Activated T-cell treated with anti-CD3 and anti-CD28 coated beads, Interleukin-2, amount 50 U/mL, for 4 hours (primary cell): ENCODE data around the gene ZNRF3. TPM values are rescaled to one million over a fixed set of nuclear protein-coding genes. Genes with fewer than 3 reads are reported as not detected.

Experiments
- ATAC-seq, 2 donors: fragments of 200-7000 bp; cut with Tn5 transposase; one replicate each; pipeline ENCODE4 v1.10.0; 2021
- DNase-seq: peaks from one replicate; pipeline ENCODE4 v3.0.0-alpha.2; 2020
- H3K27me3 Mint-ChIP-seq: one replicate; pipeline ENCODE4 v1.8.0; 2021; ENCODE audit warnings: low read depth, mixed read lengths
- H3K36me3 Mint-ChIP-seq: one replicate; pipeline ENCODE4 v1.8.0; 2022; ENCODE audit warnings: mixed read lengths; ENCODE audit not compliant: insufficient read depth
- H3K4me1 Mint-ChIP-seq: one replicate; pipeline ENCODE4 v1.8.0; 2021; ENCODE audit warnings: low read depth, mixed read lengths
- H3K4me3 Mint-ChIP-seq: one replicate; pipeline ENCODE4 v1.8.0; 2021; ENCODE audit warnings: mild to moderate bottlenecking, moderate library complexity, mixed read lengths
- H3K9me3 Mint-ChIP-seq: one replicate; pipeline ENCODE4 v1.8.0; 2021; ENCODE audit warnings: mixed read lengths
- total RNA-seq, 3 donors: library from RNA; stranded (reverse); gene quantifications; one replicate each; pipeline ENCODE4 v1.2.1, GENCODE V29; 2021

ZNRF3 gene
- total RNA-seq, 3 donors from 2014 or later = 3.3 to 4.9 (median 3.8) TPM

- no peaks in the 10 kb centered on the region for H3K27me3 Mint-ChIP-seq
- H3K9me3 Mint-ChIP-seq = no peaks in the 10 kb centered on the region
- DNase-seq (no peak), ATAC-seq (no peak)
- no peaks in the 10 kb centered on the region for H3K36me3 Mint-ChIP-seq
- no peak overlapping the region for H3K4me3 Mint-ChIP-seq
- peaks cover 5% of the 10 kb centered on the region for H3K4me1 Mint-ChIP-seq
Measured at GRCh38 chr22:28892175-28892731, 8.9 kb downstream of the ZNRF3 start.

GRCh38 chr22:28893810-28894209, 10.4 kb downstream of the ZNRF3 start:
- peaks cover 9% of the 10 kb centered on the region for H3K4me1 Mint-ChIP-seq
- H3K27me3 Mint-ChIP-seq = peaks cover 2% of the 10 kb centered on the region
- H3K36me3 Mint-ChIP-seq = no peaks in the 10 kb centered on the region
- H3K4me3 Mint-ChIP-seq = no peak overlapping the region
- ATAC-seq = no peak
- no peaks in the 10 kb centered on the region for H3K9me3 Mint-ChIP-seq
- no peak for DNase-seq

- H3K4me3 Mint-ChIP-seq = no peak overlapping the region
- H3K9me3 Mint-ChIP-seq = no peaks in the 10 kb centered on the region
- H3K4me1 Mint-ChIP-seq = peaks cover 15% of the 10 kb centered on the region
- H3K27me3 Mint-ChIP-seq = peaks cover 2% of the 10 kb centered on the region
- DNase-seq (no peak), ATAC-seq (no peak)
- H3K36me3 Mint-ChIP-seq = no peaks in the 10 kb centered on the region
Measured at GRCh38 chr22:28894334-28894733, 11.0 kb downstream of the ZNRF3 start.

GRCh38 chr22:28894807-28895206, 11.4 kb downstream of the ZNRF3 start:
- Mint-ChIP-seq H3K27me3 (peaks cover 2% of the 10 kb centered on the region), H3K4me1 (peaks cover 18% of the 10 kb centered on the region), H3K36me3 (no peaks in the 10 kb centered on the region), H3K9me3 (no peaks in the 10 kb centered on the region), H3K4me3 (no peak overlapping the region)
- ATAC-seq (no peak), DNase-seq (no peak)

GRCh38 chr22:28896611-28897010, 13.2 kb downstream of the ZNRF3 start:
- ATAC-seq (no peak), DNase-seq (no peak)
- H3K4me1 Mint-ChIP-seq = peaks cover 23% of the 10 kb centered on the region
- no peak overlapping the region for H3K4me3 Mint-ChIP-seq
- H3K36me3 Mint-ChIP-seq = no peaks in the 10 kb centered on the region
- peaks cover 6% of the 10 kb centered on the region for H3K27me3 Mint-ChIP-seq
- no peaks in the 10 kb centered on the region for H3K9me3 Mint-ChIP-seq

GRCh38 chr22:28898233-28898629, 14.9 kb downstream of the ZNRF3 start:
- H3K4me1 Mint-ChIP-seq = peaks cover 22% of the 10 kb centered on the region
- no peak overlapping the region for H3K4me3 Mint-ChIP-seq
- no peak for ATAC-seq
- H3K36me3 Mint-ChIP-seq = no peaks in the 10 kb centered on the region
- H3K27me3 Mint-ChIP-seq = peaks cover 6% of the 10 kb centered on the region
- no peak for DNase-seq
- no peaks in the 10 kb centered on the region for H3K9me3 Mint-ChIP-seq

- H3K36me3 Mint-ChIP-seq = no peaks in the 10 kb centered on the region
- no peaks in the 10 kb centered on the region for H3K9me3 Mint-ChIP-seq
- no peak overlapping the region for H3K4me3 Mint-ChIP-seq
- peaks cover 22% of the 10 kb centered on the region for H3K4me1 Mint-ChIP-seq
- peaks cover 6% of the 10 kb centered on the region for H3K27me3 Mint-ChIP-seq
- ATAC-seq = peak; percentile 28 to 46
- DNase-seq = no peak
Measured at GRCh38 chr22:28899199-28899853, 16.0 kb downstream of the ZNRF3 start.

- no peak for DNase-seq
- no peak for ATAC-seq
- H3K27me3 Mint-ChIP-seq = peaks cover 12% of the 10 kb centered on the region
- no peaks in the 10 kb centered on the region for H3K9me3 Mint-ChIP-seq
- H3K4me1 Mint-ChIP-seq = peaks cover 22% of the 10 kb centered on the region
- no peaks in the 10 kb centered on the region for H3K36me3 Mint-ChIP-seq
- no peak overlapping the region for H3K4me3 Mint-ChIP-seq
Measured at GRCh38 chr22:28900379-28900925, 17.1 kb downstream of the ZNRF3 start.

GRCh38 chr22:28902490-28902889, 19.1 kb downstream of the ZNRF3 start:
- Mint-ChIP-seq H3K36me3 (no peaks in the 10 kb centered on the region), H3K4me1 (peaks cover 22% of the 10 kb centered on the region), H3K27me3 (peaks cover 17% of the 10 kb centered on the region), H3K9me3 (no peaks in the 10 kb centered on the region), H3K4me3 (no peak overlapping the region)
- no peak for DNase-seq
- ATAC-seq = no peak

GRCh38 chr22:28903080-28903479, 19.7 kb downstream of the ZNRF3 start:
- H3K4me1 Mint-ChIP-seq = peaks cover 25% of the 10 kb centered on the region
- no peaks in the 10 kb centered on the region for H3K36me3 Mint-ChIP-seq
- H3K4me3 Mint-ChIP-seq = no peak overlapping the region
- DNase-seq (no peak), ATAC-seq (no peak)
- H3K27me3 Mint-ChIP-seq = peaks cover 15% of the 10 kb centered on the region
- H3K9me3 Mint-ChIP-seq = no peaks in the 10 kb centered on the region

- ATAC-seq (no peak), DNase-seq (no peak)
- Mint-ChIP-seq H3K4me3 (no peak overlapping the region), H3K27me3 (peaks cover 15% of the 10 kb centered on the region), H3K36me3 (no peaks in the 10 kb centered on the region), H3K9me3 (no peaks in the 10 kb centered on the region), H3K4me1 (peaks cover 30% of the 10 kb centered on the region)
Measured at GRCh38 chr22:28903729-28904128, 20.4 kb downstream of the ZNRF3 start.

GRCh38 chr22:28904211-28904896, 21.0 kb downstream of the ZNRF3 start:
- DNase-seq (no peak), ATAC-seq (no peak)
- H3K9me3 Mint-ChIP-seq = no peaks in the 10 kb centered on the region
- H3K27me3 Mint-ChIP-seq = peaks cover 15% of the 10 kb centered on the region
- H3K36me3 Mint-ChIP-seq = no peaks in the 10 kb centered on the region
- H3K4me3 Mint-ChIP-seq = no peak overlapping the region
- peaks cover 31% of the 10 kb centered on the region for H3K4me1 Mint-ChIP-seq

- Mint-ChIP-seq H3K27me3 (peaks cover 16% of the 10 kb centered on the region), H3K36me3 (no peaks in the 10 kb centered on the region), H3K4me3 (no peak overlapping the region), H3K4me1 (peaks cover 23% of the 10 kb centered on the region), H3K9me3 (no peaks in the 10 kb centered on the region)
- DNase-seq = no peak
- no peak for ATAC-seq
Measured at GRCh38 chr22:28905256-28905832, 22.0 kb downstream of the ZNRF3 start.

- ATAC-seq (no peak), DNase-seq (no peak)
- no peak overlapping the region for H3K4me3 Mint-ChIP-seq
- H3K9me3 Mint-ChIP-seq = no peaks in the 10 kb centered on the region
- peaks cover 22% of the 10 kb centered on the region for H3K4me1 Mint-ChIP-seq
- peaks cover 21% of the 10 kb centered on the region for H3K27me3 Mint-ChIP-seq
- no peaks in the 10 kb centered on the region for H3K36me3 Mint-ChIP-seq
Measured at GRCh38 chr22:28906312-28906711, 22.9 kb downstream of the ZNRF3 start.
